Right kidney (tissue), 9 donors: ENCODE measurements around the gene AADACL4.
A peak's percentile ranks its signal among the peaks of the same experiment; 100 is the strongest.

Source experiments
- DNase-seq: peaks from one replicate; pipeline ENCODE4 v3.0.0-alpha.2; 2016
- long read RNA-seq, 8 donors: transcript quantifications; one replicate each; lab custom pipeline, GENCODE V29; 2026

Gene AADACL4
- long read RNA-seq, donor 1, result 0 reads
- long read RNA-seq, donor 2, result 0 reads
- long read RNA-seq, donor 3, result 0 reads
- long read RNA-seq, donor 4, result 0 reads
- long read RNA-seq, donor 5, result 0 reads
- long read RNA-seq, donor 6, result 0 reads
- long read RNA-seq, donor 7, result 0 reads
- long read RNA-seq, donor 8, result 0 reads

DNA sequence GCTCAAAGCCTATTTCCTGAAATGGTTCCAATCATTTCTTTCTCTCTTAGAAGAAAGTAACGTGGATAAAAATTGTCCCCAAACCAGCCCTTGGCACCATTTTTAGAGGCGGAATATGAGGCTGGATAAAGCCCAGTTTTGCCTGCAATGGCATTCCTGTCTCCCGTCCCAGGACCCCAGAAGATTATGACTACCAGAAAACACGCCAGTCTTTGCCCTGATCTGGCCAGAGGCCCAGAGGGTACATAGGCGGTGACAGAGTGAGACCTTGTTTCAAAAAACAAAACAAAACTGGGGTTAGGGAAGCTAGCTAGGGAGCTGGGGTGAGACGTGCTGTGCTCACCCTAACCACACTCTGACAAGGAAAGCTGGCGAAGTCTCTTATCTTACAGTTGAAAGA, at the start of gene AADACL4:
Gene AADACL4, plus strand, starts transcription at position 301 of the 400 bp plus-strand sequence. CDS start 462 bp downstream, outside the sequence.
- DNase-seq, result no peak

DNA sequence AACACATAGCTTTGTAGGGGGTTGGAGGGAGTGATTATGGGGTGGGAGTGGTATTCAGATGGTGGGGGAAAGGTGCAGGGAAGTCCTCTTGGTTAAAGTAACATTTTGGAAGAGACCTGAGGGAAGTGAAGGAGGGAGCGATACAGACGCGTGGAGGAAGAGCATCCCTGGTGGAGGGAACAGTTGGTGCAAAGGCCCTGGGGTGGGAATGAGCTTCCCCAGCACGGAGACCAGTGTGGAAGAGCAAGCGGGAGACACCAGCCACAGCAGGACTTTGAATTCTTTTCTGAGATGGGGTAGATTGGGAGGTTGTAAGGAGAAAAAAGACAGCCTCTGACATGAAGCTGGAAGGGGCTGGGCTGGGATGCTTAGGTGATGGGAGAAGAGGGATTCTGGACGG, 49.4 kb upstream of the AADACL4 start:
- DNase-seq, result no peak

GRCh38 chr1:12594966-12595756, 48.7 kb upstream of the AADACL4 start:
- peak; percentile 79 for DNase-seq

DNA sequence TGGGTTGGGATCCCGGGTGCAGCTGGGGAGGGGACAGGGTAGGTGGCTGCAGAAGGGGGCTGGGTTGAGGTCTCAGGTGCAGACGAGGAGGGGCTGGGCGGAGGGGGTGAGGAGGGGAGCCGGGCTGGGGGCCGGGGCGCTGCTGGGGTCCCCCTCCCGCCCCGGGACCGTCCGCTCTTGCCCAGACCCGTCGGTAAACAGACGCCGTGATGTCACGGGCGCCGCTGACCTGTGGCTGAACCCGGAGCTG, 48.2 kb upstream of the AADACL4 start:
- no peak for DNase-seq

- DNase-seq, result peak; percentile 79
Observed at GRCh38 chr1:12596007-12596821, 47.7 kb upstream of the AADACL4 start.

DNA sequence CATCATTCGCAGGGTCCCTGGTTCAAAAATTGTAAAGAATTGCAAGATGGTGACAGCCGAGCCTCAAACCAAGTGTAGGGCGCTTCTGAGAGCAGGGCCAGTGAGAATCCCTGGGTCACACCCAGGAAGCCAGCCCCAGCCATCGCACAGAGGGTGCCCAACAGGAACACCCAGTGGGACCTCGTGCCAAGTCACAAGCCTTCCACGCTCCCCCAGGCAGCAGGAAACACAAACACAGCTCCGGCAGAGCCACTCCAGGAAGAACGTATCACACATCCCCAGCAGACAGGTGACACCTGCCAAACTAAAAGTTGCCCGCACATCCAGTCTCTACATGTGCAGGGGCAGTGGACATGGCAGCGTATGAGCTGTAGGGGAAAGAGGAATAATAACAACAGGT, 46.1 kb upstream of the AADACL4 start:
- DNase-seq, result no peak

- peak; percentile 62 for DNase-seq
Observed at GRCh38 chr1:12598974-12599373, 44.9 kb upstream of the AADACL4 start.

DNA sequence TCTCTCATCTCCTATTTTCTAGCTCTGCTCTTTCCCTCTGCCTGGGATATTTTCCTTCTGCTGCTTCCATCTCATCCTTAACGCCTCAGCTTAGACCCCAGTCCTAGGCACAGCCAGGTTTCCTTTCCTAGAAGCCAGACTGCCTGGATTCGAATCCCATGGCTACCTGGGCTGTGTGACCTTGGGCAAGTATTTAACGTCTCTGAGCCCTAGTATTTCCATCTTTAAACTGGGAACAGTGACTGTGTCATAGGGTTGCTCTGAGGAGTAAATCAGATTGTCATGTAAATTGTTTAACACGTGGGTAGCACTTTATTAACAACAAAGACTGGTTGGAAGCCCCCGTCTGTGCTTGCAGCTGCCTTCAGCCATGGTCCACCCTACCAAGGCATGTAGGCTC, 44.2 kb upstream of the AADACL4 start:
- no peak for DNase-seq

DNA sequence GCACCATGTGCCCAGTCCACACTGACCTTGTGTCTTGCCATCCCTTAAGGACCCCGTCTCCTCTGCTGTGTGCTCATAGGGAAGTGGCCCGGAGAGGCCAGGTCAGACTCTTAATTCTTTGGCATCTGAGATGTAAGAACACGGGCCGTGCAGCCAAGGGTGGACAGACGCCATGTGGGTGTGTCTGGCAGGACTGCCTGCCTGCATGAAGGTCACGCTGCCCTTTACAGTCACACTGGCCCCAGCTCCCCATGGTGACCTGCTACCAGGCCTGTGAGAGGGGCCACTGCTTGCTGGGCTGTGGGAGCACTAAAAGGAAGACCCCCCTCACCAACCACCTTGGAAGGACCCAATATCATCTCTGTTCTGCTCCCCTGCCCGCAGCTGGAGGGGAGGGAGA, 43.5 kb upstream of the AADACL4 start:
- DNase-seq, result no peak

DNA sequence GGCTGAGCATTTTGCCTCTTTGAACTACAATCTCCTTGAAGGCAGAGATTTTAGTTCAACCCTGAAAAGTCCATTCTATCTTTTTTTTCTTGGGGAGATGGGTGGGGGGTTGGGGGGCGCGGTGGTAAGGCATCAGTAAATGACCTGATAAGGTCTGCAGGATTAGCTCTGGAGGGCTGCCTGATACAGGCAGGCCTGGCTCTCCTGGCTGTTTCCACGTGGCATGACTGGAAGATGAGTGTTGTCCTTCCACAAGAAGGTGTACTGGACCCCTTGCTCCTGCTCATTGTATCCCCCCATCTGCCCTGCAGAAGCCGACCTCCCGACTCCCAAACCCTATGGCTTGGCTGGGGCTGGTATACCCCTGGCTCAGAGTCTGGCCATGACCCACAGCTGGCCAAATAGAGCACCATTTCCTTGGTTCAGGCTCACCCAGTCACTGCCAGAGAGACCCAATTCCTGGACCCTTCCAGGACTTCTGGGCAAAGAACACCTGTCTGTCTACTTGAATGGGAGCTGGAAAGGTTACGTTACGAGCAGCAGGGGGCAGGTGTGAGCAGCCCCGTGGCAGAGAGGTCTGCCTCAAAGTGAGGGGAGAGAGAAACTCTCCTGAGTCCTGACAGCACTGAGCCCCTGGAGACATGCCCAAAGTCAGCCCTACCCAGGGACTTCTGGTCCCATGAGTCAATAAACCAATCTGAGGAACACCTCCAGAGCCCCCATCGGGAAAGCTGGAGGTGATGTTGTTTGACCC, 42.8 kb upstream of the AADACL4 start:
- DNase-seq, result no peak

- no peak for DNase-seq
Observed at GRCh38 chr1:12601700-12602658, 41.9 kb upstream of the AADACL4 start.

DNA sequence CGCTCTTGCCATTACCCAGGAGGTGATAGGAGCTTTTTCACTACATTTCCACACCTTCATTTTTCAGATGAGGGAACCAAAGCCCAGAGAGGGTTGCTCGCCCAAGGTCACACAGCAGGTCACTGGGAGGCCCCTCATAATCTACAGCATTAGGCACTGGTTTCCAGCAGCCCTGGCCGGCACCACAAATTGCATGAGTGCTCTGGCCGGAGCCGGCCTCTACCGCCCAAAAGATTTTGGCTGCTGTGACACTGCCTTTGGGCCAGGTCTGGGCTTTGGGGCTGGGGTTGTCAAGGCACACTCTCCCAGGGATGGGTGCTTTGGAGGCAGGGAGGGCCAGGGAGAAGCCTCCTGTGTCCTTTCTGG, 41.2 kb upstream of the AADACL4 start:
- no peak for DNase-seq

DNA sequence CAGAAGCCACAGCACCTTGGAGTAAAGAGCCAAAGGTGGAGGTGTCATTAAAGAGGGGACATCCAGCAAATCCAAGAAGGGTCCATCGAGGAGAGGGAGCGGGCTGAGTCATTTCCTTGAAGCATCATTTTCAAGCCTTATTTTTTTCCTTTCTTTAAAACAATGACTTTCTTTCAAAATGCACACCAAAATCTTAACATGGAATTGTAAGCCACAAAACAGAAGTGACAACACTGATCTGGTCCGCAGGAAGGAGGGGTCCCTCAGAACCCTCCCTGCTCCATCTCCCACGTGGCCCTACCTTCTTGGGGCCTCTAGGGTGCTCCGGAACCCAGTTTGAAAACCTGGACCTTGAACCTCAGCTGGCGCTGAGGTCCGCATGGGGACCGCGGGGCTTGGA, 40.7 kb upstream of the AADACL4 start:
- no peak for DNase-seq

GRCh38 chr1:12604114-12604874, 39.6 kb upstream of the AADACL4 start:
- DNase-seq, result no peak

DNA sequence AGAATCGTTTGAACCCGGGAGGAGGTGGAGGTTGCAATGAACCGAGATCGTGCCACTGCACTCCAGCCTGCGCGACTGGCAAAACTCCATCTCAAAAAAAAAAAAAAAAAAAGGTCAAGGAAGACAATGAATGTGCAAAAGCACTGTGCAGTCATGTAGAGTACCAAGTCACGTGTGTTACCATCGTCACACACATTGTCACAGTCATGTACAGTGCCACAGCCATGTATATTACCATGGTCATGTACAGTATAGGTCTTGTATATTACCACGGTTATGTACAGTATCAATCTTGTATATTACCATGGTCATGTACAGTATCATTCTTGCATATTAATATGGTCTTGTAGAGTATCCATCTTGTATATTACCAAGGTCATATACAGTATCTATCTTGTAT, 38.9 kb upstream of the AADACL4 start:
- no peak for DNase-seq

GRCh38 chr1:12607263-12607662, 36.6 kb upstream of the AADACL4 start:
- no peak for DNase-seq

DNA sequence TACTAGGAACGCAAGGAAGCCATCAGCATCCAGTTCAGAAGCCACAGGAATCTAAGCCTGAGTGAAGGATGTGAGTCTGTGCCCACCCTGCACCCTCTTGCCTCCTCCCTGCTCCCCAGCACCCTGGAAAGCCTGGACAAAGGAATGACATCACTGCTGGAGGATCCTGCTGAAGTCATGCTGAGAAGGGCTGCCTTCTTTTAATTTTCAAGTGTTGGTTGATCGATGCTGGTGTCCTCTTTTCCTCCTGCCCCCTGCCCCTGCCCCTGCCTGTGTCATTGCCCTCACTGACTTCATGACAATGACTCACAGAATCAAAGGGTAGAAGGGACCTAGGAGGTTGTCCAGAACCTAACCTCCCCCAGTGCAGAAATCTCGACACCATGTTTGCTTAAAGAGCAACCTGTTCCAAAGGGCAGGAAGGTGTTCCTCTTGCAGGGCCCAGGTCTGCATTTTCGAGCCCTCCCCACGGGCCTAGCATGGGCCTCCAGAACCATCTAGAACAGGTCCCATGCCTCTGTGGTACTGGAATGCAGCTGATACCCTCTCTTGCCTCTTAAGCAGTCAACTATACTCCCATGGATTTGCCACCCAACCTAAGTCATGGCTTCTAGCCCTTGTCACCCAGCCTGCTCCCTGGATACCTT, 35.5 kb upstream of the AADACL4 start:
- no peak for DNase-seq

DNA sequence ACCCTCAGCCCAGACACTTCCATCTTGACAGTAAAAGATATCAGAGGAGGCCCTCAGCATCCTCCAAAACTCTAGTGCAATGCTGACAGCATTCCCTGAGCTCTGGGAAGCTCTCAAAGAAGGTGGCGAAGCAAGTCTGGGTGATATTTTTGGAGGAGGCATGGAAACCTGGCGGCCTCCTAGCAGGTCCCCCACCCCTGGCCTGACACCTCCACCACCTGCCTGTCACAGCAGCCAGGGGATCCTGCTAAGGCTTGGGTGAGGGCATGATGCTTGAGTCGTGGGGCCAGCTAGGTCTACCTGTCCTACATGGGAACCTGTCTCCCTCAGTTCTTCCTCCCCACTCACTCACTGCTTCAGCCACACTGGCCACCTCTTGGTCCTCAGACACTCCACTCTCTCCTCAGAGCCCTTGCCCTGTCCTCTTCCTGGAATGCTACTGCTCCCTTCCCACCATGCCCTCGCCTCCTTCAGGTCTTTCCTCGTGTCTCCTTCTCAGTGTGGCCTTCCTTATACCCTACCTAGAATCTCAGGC, 34.3 kb upstream of the AADACL4 start:
- no peak for DNase-seq

- DNase-seq, result no peak
Observed at GRCh38 chr1:12610305-12610935, 33.5 kb upstream of the AADACL4 start.

DNA sequence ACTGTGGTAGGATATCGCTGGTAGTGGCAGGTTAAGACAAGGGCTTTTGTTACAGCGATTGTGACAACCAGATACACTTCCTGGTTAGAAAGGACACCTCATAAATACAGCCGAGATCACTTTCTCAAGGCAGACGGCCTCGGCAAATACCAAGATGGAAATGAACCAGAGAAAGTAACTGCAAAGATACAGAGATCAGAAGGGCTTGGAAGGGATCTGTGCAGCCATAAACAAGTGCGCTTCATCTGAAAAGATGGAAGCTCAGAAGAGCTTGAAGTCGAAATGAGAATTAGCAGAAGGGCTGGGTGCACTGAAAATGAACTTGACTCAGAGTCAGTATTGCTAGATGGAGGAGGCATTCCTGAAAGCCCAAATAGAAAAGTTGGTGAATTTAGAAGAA, 32.9 kb upstream of the AADACL4 start:
- no peak for DNase-seq
